Measurements from ENCODE around the gene ADAR.

Gene ADAR

DNA sequence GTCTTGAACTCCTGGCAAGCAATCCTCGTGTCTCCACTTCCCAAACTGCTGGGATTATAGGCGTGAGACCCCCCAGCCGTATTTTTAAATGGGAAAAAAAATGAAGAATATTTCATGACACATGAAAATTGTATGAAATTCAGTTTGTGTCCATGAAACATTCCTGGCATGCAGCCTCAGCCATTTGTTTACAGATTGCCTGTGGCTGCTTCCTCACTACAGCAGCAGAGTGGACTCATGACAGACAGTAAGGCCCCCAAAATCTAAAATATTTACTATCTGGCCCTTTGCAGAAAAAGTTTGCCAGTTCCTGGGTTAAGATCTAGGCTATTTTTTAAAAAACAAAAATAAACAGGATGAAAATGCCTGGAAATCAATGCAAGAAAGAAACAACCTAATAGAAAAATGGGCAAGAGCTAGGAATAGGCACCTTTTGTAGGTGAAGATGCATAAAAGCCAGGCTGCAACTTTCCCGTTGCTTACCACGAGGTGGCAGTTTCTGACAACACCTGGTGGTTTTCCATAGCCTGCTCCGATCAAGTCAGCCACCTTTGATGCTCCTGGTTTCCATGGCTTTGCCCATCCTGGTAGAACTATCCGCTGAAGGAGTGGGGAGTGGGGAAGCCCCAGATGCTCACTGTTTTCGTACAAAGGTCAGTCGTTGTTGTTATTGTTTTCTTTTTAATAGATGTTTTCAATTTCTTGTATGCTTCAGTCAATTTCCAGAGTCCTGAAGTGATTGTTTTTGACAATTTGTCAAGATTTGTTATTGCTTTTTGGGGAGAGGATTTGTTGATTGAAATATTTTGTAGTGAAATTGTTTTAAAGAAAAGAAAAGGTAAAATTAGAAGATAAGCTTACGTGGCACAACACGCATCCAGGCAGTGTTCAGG lies 73.8 kb downstream of the ADAR start:
- Histone ChIP-seq H3K4me3 (ENCODE audit: low read depth in 1 of 2, low read length in 2 of 2) (no peak overlapping the region), H3K36me3 (ENCODE audit: control insufficient read depth in 1 of 2, insufficient read depth in 2 of 2, low read length in 2 of 2) (no peaks in the 10 kb centered on the region), H3K27ac (ENCODE audit: low read length) (no peak overlapping the region), H3K4me1 (ENCODE audit: control insufficient read depth in 1 of 2, insufficient read depth in 2 of 2, low read length in 2 of 2) (no peaks in the 10 kb centered on the region), H3K27me3 (ENCODE audit: low read depth, low read length) (no peaks in the 10 kb centered on the region), H3K9me3 (ENCODE audit: control insufficient read depth in 1 of 2, low read length in 2 of 2) (no peaks in the 10 kb centered on the region)

All from muscle layer of duodenum (tissue), 2 donors.